ENCODE measurements around the gene RBFOX1.

Gene RBFOX1

DNA sequence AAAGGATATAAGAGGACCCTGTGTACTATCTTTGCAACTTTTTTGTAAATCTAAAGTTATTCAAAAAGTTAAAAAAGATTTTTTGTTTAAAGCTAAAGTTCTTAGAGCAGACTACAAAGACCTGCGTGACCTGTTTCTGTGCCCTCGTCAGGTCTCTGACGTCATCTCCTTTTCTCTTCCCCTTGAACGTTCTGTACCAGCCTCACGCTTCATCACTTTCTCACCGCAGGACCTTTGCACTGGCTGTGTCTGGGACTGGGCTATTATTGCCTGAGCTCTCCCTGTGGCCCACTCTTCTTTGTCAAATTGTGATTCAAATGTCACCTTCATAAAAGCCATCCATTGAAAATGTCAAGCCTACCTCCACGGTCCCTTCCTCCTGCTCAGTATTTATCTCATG, 222.8 kb downstream of the RBFOX1 start:
- TF ChIP-seq, protein P1, sequence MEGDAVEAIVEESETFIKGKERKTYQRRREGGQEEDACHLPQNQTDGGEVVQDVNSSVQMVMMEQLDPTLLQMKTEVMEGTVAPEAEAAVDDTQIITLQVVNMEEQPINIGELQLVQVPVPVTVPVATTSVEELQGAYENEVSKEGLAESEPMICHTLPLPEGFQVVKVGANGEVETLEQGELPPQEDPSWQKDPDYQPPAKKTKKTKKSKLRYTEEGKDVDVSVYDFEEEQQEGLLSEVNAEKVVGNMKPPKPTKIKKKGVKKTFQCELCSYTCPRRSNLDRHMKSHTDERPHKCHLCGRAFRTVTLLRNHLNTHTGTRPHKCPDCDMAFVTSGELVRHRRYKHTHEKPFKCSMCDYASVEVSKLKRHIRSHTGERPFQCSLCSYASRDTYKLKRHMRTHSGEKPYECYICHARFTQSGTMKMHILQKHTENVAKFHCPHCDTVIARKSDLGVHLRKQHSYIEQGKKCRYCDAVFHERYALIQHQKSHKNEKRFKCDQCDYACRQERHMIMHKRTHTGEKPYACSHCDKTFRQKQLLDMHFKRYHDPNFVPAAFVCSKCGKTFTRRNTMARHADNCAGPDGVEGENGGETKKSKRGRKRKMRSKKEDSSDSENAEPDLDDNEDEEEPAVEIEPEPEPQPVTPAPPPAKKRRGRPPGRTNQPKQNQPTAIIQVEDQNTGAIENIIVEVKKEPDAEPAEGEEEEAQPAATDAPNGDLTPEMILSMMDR (IDR thresholded peaks at IDR 0.05), result no peak
- TF ChIP-seq ZFX (IDR thresholded peaks at IDR 0.05; ENCODE audit: borderline replicate concordance), result no peak
- H3K27ac ChIP-seq, result no peak overlapping the region

DNA sequence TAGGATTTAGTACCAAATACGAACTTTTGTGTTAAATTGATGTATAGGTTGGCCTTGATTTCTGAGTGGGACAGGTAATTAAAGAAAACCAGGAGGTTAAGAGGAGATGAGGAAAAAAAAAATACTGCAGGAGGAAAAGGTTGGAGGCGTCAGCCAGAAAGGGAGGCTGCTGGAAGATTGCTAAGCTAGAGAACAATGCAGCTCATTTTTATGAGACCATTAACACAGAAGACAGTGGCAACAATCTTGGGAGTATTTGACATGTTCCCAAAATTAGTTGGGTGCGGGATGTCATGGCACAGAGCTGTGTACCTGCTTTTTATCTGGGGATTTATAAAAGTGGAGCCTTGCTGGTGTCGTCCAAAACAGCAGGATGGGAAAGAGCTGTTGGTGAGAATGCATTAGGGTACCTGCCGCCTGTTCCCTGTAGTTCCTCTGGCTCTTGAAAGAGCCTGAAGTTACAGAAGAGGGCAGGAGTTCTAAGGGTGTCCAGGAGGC, 229.3 kb downstream of the RBFOX1 start:
- TF ChIP-seq, protein P1 (IDR thresholded peaks at IDR 0.05), result no peak
- TF ChIP-seq ZFX (IDR thresholded peaks at IDR 0.05; ENCODE audit: borderline replicate concordance), result no peak
- H3K27ac ChIP-seq, result no peak overlapping the region

DNA sequence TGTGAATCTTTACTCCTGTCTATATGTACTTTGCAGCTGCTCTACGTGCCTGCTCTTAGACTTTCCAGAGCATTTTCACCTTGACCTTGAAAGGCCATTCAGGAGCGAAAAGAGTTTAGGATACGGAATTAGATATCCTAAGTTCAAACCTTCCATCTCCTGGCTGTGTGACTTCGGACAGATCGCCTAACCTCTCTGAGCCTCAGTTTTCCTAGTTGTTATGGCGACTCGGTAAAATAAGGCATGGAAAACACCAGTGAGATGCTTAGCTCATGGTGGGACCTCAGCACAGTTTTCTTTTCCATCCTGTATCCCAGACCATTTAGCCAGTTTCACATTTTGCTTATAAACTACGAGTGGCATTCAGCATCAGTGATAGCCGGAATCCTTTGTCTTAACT, 233.7 kb downstream of the RBFOX1 start:
- no peak overlapping the region for H3K27ac ChIP-seq
- TF ChIP-seq ZFX (IDR thresholded peaks at IDR 0.05; ENCODE audit: borderline replicate concordance), result no peak
- TF ChIP-seq, protein P1 (IDR thresholded peaks at IDR 0.05), result no peak

GRCh38 chr16:7571366-7571765, 238.7 kb downstream of the RBFOX1 start:
- TF ChIP-seq, protein P1 (IDR thresholded peaks at IDR 0.05), result no peak
- no peak for TF ChIP-seq ZFX (IDR thresholded peaks at IDR 0.05; ENCODE audit: borderline replicate concordance)
- H3K27ac ChIP-seq, result no peak overlapping the region

DNA sequence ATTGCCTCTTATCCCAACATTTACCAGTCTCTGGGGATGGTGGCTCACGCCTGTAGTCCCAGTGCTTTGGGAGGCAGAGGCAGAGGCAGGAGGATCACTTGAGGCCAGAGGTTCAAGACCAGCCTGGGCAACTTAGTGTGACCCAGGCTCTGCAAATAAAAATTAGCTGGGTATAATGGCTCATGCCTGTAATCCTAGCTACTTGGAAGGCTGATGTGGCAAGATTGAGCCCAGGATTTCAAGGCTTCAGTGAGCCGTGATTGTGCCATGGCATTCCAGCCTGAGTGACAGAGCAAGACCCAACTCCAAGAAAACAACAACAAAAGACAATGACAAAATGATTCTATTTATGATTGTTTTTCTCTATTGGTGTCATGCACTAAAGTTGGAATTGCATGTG, 244.9 kb downstream of the RBFOX1 start:
- no peak overlapping the region for H3K27ac ChIP-seq

GRCh38 chr16:7579454-7579853, 246.8 kb downstream of the RBFOX1 start:
- no peak for TF ChIP-seq ZFX (IDR thresholded peaks at IDR 0.05; ENCODE audit: borderline replicate concordance)
- TF ChIP-seq, protein P1 (IDR thresholded peaks at IDR 0.05), result no peak
- no peak overlapping the region for H3K27ac ChIP-seq

More for the DNA sequence above, 244.9 kb downstream of the RBFOX1 start:
- no peak for TF ChIP-seq ZFX (IDR thresholded peaks at IDR 0.05; ENCODE audit: borderline replicate concordance)
- TF ChIP-seq, protein P1 (IDR thresholded peaks at IDR 0.05), result no peak

- no peak for TF ChIP-seq ZFX (IDR thresholded peaks at IDR 0.05; ENCODE audit: borderline replicate concordance)
- TF ChIP-seq, protein P1 (IDR thresholded peaks at IDR 0.05), result no peak
- no peak overlapping the region for H3K27ac ChIP-seq
Observed at GRCh38 chr16:7581175-7581574, 248.5 kb downstream of the RBFOX1 start.
